ENCODE measurements around the gene PLIN5. TPM values are rescaled to one million over a fixed set of nuclear protein-coding genes. Genes with fewer than 3 reads are reported as not detected.

Gene PLIN5
- total and polyA plus RNA-seq, 2 of the 8 experiments (the other 6 are each of a cell fraction or from before 2014, with no cell fraction given), result 2.0 to 2.5 TPM

DNA sequence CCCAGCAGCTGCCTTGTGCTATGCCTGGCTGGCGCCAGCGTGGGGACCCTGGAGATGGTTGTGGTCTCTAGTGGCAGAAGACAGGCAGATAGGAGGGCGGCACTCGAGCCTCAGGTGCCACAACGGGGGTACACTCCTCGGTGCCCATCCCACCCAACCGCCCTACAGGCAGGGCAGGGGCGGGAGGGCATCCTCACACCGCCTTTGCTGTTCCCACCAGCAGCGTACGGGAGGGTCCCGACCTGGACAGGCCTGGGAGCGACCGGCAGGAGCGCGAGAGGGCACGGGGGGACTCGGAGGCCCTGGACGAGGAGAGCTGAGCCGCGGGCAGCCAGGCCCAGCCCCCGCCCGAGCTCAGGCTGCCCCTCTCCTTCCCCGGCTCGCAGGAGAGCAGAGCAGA is 33.3 kb downstream of the PLIN5 start:
- Histone ChIP-seq H2BK12ac (ENCODE audit: low read depth, low read length) (no peak overlapping the region), H2BK15ac (ENCODE audit: low read length) (no peak overlapping the region), H3K9ac (replicated peaks in 1 of 4; ENCODE audit: extremely low read depth in 1 of 4, low read depth in 3 of 4, low read length in 3 of 4) (no peak overlapping the region), H3K4me2 (ENCODE audit: insufficient read depth in 1 of 2, low read depth in 2 of 2, low read length in 2 of 2) (no peak overlapping the region), H2BK120ac (replicated peaks; ENCODE audit: low read depth, low read length) (no peak overlapping the region), H3K4ac (replicated peaks; ENCODE audit: insufficient read length, low read depth, low read length) (no peak overlapping the region), H3K23ac (ENCODE audit: insufficient read length) (no peak overlapping the region), H2AK5ac (ENCODE audit: low read depth, low read length) (no peak overlapping the region), H3K4me3 (ENCODE audit: extremely low read depth in 1 of 4, insufficient read depth in 2 of 4, low read depth in 3 of 4, low read length in 4 of 4) (no peak overlapping the region), H3K9me3 (ENCODE audit: insufficient read depth in 2 of 2, low read depth in 1 of 2, low read length in 1 of 2) (no peaks in the 10 kb centered on the region), H3K23me2 (ENCODE audit: low read depth, low read length) (no peaks in the 10 kb centered on the region), H4K20me1 (replicated peaks in 1 of 2; ENCODE audit: control insufficient read depth in 1 of 2, insufficient read depth in 2 of 2, low read length in 2 of 2) (peaks cover 10 to 26% of the 10 kb centered on the region in 2 experiments), H4K5ac (ENCODE audit: insufficient read length, low read depth, low read length) (no peak overlapping the region), H3K27me3 (replicated peaks in 1 of 4; ENCODE audit: control insufficient read depth in 3 of 4, extremely low read depth in 1 of 4, insufficient read depth in 3 of 4, low read length in 3 of 4) (peaks cover 0 to 3% (median 0%) of the 10 kb centered on the region in 4 experiments; a peak in 2 of 7 replicates), H3K14ac (ENCODE audit: insufficient read length) (no peak overlapping the region), H3K79me2 (ENCODE audit: control insufficient read depth in 1 of 2, insufficient read depth in 2 of 2, low read length in 2 of 2) (no peaks in the 10 kb centered on the region), H3K18ac (ENCODE audit: extremely low read depth, low read length) (no peak overlapping the region), H2AFZ (ENCODE audit: low read length) (no peak overlapping the region), H3K27ac (ENCODE audit: low read depth, low read length) (no peak overlapping the region), H3K36me3 (ENCODE audit: control insufficient read depth in 2 of 4, insufficient read depth in 4 of 4, low read length in 3 of 4) (peaks cover 10 to 58% (median 23%) of the 10 kb centered on the region in 4 experiments), H3K4me1 (replicated peaks in 1 of 4; ENCODE audit: control insufficient read depth in 3 of 4, insufficient read depth in 4 of 4, low read length in 3 of 4) (no peaks in the 10 kb centered on the region), H3K56ac (replicated peaks; ENCODE audit: insufficient read length, low read depth, low read length) (no peak overlapping the region), H2BK5ac (ENCODE audit: low read depth, low read length) (no peak overlapping the region), H4K91ac (replicated peaks; ENCODE audit: insufficient read length, low read length) (no peak overlapping the region), H4K8ac (ENCODE audit: extremely low read depth, insufficient read depth, low read length) (no peak overlapping the region), H3K79me1 (ENCODE audit: low read depth, low read length) (no peaks in the 10 kb centered on the region), H2BK20ac (ENCODE audit: low read length) (no peak overlapping the region)
- CTCF ChIA-PET (ENCODE audit: partially characterized antibody), result interaction anchor here (1.5 to 2.3 kb wide), 3 partner anchors 22 to 66 kb away, joined by 3 to 9 read pairs (median 5); no protein-coding TSS in a partner anchor
- FAIRE-seq (no peak), DNase-seq (ENCODE audit: low read depth in 1 of 2, low spot score in 2 of 2) (no peak)
- 94% methylated on average over 19 of the region's 25 CpGs; no CpG with 5 or more reads in 1 of the 2 experiments for WGBS, 2 experiments (ENCODE audit: extremely low coverage in 1 of 2, insufficient coverage in 1 of 2, insufficient read length in 1 of 2, insufficient replicate concordance in 2 of 2, low coverage in 1 of 2, low lambda C conversion rate in 2 of 2, missing lambda C conversion rate in 1 of 2)
- POLR2A ChIA-PET (ENCODE audit: partially characterized antibody), result interaction anchor here (0.7 to 2.5 kb wide), 6 partner anchors 12 to 54 kb away, joined by 3 to 10 read pairs (median 4); partner anchors contain the start of gene HDGFL2
- TF ChIP-seq CEBPB (IDR thresholded peaks at IDR 0.05; ENCODE audit: low read depth, low read length) (no peak), EP300 (IDR thresholded peaks at IDR 0.05; ENCODE audit: borderline replicate concordance in 1 of 2, low read depth in 2 of 2, low read length in 2 of 2) (no peak), E2F6 (IDR thresholded peaks at IDR 0.05) (no peak), CBX8 (IDR thresholded peaks at IDR 0.05; ENCODE audit: borderline replicate concordance, low read depth, low read length) (no peak), GABPA (IDR thresholded peaks at IDR 0.05; ENCODE audit: borderline replicate concordance, insufficient read depth, low read length) (no peak), KDM1A (IDR thresholded peaks at IDR 0.05; ENCODE audit: borderline replicate concordance, low read length) (no peak)
